NCI-H1105 (cell line): ENCODE measurements around the gene PARP16.
"Not testable (repeated sequence)": the region's sequence is repeated elsewhere in the genome, so short reads cannot be mapped to it uniquely, and the experiment has no call there.

Source experiments
- DNase-seq: peaks from one replicate; lab custom pipeline; 2025; lab: John Stamatoyannopoulos, UW

PARP16 gene

GRCh38 chr15:65233696-65234095, 53.0 kb downstream of the PARP16 start:
- no peak for DNase-seq

- no peak for DNase-seq
These were observed 54.2 kb downstream of the PARP16 start for GRCh38 chr15:65232520-65232919.

GRCh38 chr15:65231306-65231705, 55.4 kb downstream of the PARP16 start:
- DNase-seq: no peak

- DNase-seq: not testable (repeated sequence)
These were observed 59.8 kb downstream of the PARP16 start for GRCh38 chr15:65226901-65227300.

- no peak for DNase-seq
These were observed 60.5 kb downstream of the PARP16 start for GRCh38 chr15:65226221-65226620.

GRCh38 chr15:65223996-65224395, 62.7 kb downstream of the PARP16 start:
- DNase-seq: no peak

- DNase-seq: no peak
These were observed 63.8 kb downstream of the PARP16 start for GRCh38 chr15:65222891-65223290.

GRCh38 chr15:65221697-65222096, 65.0 kb downstream of the PARP16 start:
- no peak for DNase-seq

- DNase-seq: no peak
These were observed 67.5 kb downstream of the PARP16 start for GRCh38 chr15:65219137-65219536.

- no peak for DNase-seq
These were observed 68.9 kb downstream of the PARP16 start for GRCh38 chr15:65217526-65218482.

GRCh38 chr15:65215496-65215895, 71.2 kb downstream of the PARP16 start:
- DNase-seq: no peak

GRCh38 chr15:65214010-65214409, 72.7 kb downstream of the PARP16 start:
- no peak for DNase-seq

- no peak for DNase-seq
These were observed 73.4 kb downstream of the PARP16 start for GRCh38 chr15:65213241-65213640.

- DNase-seq: no peak
These were observed 74.6 kb downstream of the PARP16 start for GRCh38 chr15:65212097-65212496.

GRCh38 chr15:65211482-65211982, 75.2 kb downstream of the PARP16 start:
- no peak for DNase-seq

- DNase-seq: no peak
These were observed 75.8 kb downstream of the PARP16 start, which contains the start of gene CILP for GRCh38 chr15:65210770-65211481. Gene CILP, minus strand, starts transcription at chr15:65211473. Its CDS starts 1,718 bp downstream, at chr15:65209755.

- DNase-seq: no peak
These were observed 76.7 kb downstream of the PARP16 start for GRCh38 chr15:65209701-65210643.

- no peak for DNase-seq
These were observed 78.0 kb downstream of the PARP16 start for GRCh38 chr15:65208647-65209046.
